ENCODE measurements around the gene AOPEP. TPM values are rescaled to one million over a fixed set of nuclear protein-coding genes. Genes with fewer than 3 reads are reported as not detected.

Gene AOPEP
- total and polyA plus RNA-seq, 9 of the 15 experiments (the other 6 are each of a cell fraction or from before 2014, with no cell fraction given) = 4.5 to 19.3 (median 13.5) TPM

- no peak for TF ChIP-seq ZMIZ1 (IDR thresholded peaks at IDR 0.05; ENCODE audit: low read depth in 2 of 2, low read length in 2 of 2)
- no peak for TF ChIP-seq ZNF589 (CRISPR knock-in tag; IDR thresholded peaks at IDR 0.05; ENCODE audit: low read depth)
- no peak for TF ChIP-seq SIRT6 (IDR thresholded peaks at IDR 0.05; ENCODE audit: low read depth, low read length)
- TF ChIP-seq LEF1 (IDR thresholded peaks at IDR 0.05) = no peak
- no peak for TF ChIP-seq THRAP3 (IDR thresholded peaks at IDR 0.05; ENCODE audit: borderline replicate concordance)
- no peak for TF ChIP-seq PTRF (tag; IDR thresholded peaks at IDR 0.05)
- TF ChIP-seq BRD9 (IDR thresholded peaks at IDR 0.05; ENCODE audit: low read depth, partially characterized antibody) = no peak
- no peak for TF ChIP-seq HNRNPLL (IDR thresholded peaks at IDR 0.05; ENCODE audit: low read depth, low read length, poor library complexity, severe bottlenecking)
Observed at GRCh38 chr9:95060916-95061315, 334.4 kb downstream of the AOPEP start (continued).

Measured in K562 (cell line).